ENCODE measurements around the gene IL34. TPM values are rescaled to one million over a fixed set of nuclear protein-coding genes. Genes with fewer than 3 reads are reported as not detected.

IL34 gene
- total RNA-seq, 3 donors from 2014 or later: 0.64 to 37.9 (median 7.5) TPM

- H3K4me1 ChIP-seq: peaks cover 33 to 51% of the 10 kb centered on the region in 2 donors
- peak overlapping the region; percentile 93 to 96 for H3K27ac ChIP-seq
- H3K27me3 ChIP-seq: no peaks in the 10 kb centered on the region
- intact Hi-C loops (cut with DNase I; ENCODE audit: low total_unique reads): no loop called here
- H3K36me3 ChIP-seq: no peaks in the 10 kb centered on the region
- TF ChIP-seq POLR2AphosphoS5 (IDR thresholded peaks at IDR 0.05) (peak in 1 of 3 donors; percentile 13), CTCF (IDR thresholded peaks at IDR 0.05) (no peak), POLR2A (IDR thresholded peaks at IDR 0.05) (no peak)
- H3K4me3 ChIP-seq: no peak overlapping the region
- DNase-seq (ENCODE audit: low spot score in 2 of 2): no peak
- H3K9me3 ChIP-seq: no peaks in the 10 kb centered on the region
These were observed 47.9 kb downstream of the IL34 start for GRCh38 chr16:70694088-70694867.

- no peaks in the 10 kb centered on the region for H3K27me3 ChIP-seq
- no peak overlapping the region for H3K4me3 ChIP-seq
- DNase-seq (ENCODE audit: low spot score in 2 of 2): no peak
- H3K9me3 ChIP-seq: no peaks in the 10 kb centered on the region
- no peaks in the 10 kb centered on the region for H3K36me3 ChIP-seq
- intact Hi-C loops (cut with DNase I; ENCODE audit: low total_unique reads): no loop called here
- TF ChIP-seq POLR2A (IDR thresholded peaks at IDR 0.05) (no peak), CTCF (IDR thresholded peaks at IDR 0.05) (no peak), POLR2AphosphoS5 (IDR thresholded peaks at IDR 0.05) (no peak)
- peaks cover 33 to 54% of the 10 kb centered on the region in 2 donors for H3K4me1 ChIP-seq
- H3K27ac ChIP-seq: peak overlapping the region; percentile 93 to 96
These were observed 48.5 kb downstream of the IL34 start for GRCh38 chr16:70694868-70695218.

- no peaks in the 10 kb centered on the region for H3K36me3 ChIP-seq
- no peaks in the 10 kb centered on the region for H3K9me3 ChIP-seq
- no peak for DNase-seq (ENCODE audit: low spot score in 2 of 2)
- no peaks in the 10 kb centered on the region for H3K27me3 ChIP-seq
- no peak overlapping the region for H3K4me3 ChIP-seq
- intact Hi-C loops (cut with DNase I; ENCODE audit: low total_unique reads): no loop called here
- H3K27ac ChIP-seq: peak overlapping the region; percentile 96
- H3K4me1 ChIP-seq: peaks cover 36 to 58% of the 10 kb centered on the region in 2 donors
- no peak for TF ChIP-seq POLR2AphosphoS5 (IDR thresholded peaks at IDR 0.05)
- peak in 1 of 3 donors; percentile 27 for TF ChIP-seq CTCF (IDR thresholded peaks at IDR 0.05)
These were observed 49.1 kb downstream of the IL34 start for GRCh38 chr16:70695331-70696070.

- intact Hi-C loops (cut with DNase I; ENCODE audit: low total_unique reads): no loop called here
- DNase-seq (ENCODE audit: low spot score in 2 of 2): no peak
These were observed 50.0 kb downstream of the IL34 start for GRCh38 chr16:70696355-70696754.

More at GRCh38 chr16:70696355-70696754, 50.0 kb downstream of the IL34 start:
- no peaks in the 10 kb centered on the region for H3K36me3 ChIP-seq
- no peak overlapping the region for H3K4me3 ChIP-seq
- H3K9me3 ChIP-seq: no peaks in the 10 kb centered on the region
- H3K27me3 ChIP-seq: no peaks in the 10 kb centered on the region
- peaks cover 42 to 63% of the 10 kb centered on the region in 2 donors for H3K4me1 ChIP-seq
- no peak for TF ChIP-seq POLR2A (IDR thresholded peaks at IDR 0.05)
- TF ChIP-seq POLR2AphosphoS5 (IDR thresholded peaks at IDR 0.05): no peak
- no peak for TF ChIP-seq CTCF (IDR thresholded peaks at IDR 0.05)
- H3K27ac ChIP-seq: peak overlapping the region; percentile 96
